ENCODE data around the gene ADCY3. TPM values are rescaled to one million over a fixed set of nuclear protein-coding genes. Genes with fewer than 3 reads are reported as not detected.
A peak's percentile ranks its signal among the peaks of the same experiment; 100 is the strongest.

Gene ADCY3
- total and polyA plus RNA-seq, 3 experiments from 2014 or later = 8.8 to 95.4 (median 90.9) TPM

DNA sequence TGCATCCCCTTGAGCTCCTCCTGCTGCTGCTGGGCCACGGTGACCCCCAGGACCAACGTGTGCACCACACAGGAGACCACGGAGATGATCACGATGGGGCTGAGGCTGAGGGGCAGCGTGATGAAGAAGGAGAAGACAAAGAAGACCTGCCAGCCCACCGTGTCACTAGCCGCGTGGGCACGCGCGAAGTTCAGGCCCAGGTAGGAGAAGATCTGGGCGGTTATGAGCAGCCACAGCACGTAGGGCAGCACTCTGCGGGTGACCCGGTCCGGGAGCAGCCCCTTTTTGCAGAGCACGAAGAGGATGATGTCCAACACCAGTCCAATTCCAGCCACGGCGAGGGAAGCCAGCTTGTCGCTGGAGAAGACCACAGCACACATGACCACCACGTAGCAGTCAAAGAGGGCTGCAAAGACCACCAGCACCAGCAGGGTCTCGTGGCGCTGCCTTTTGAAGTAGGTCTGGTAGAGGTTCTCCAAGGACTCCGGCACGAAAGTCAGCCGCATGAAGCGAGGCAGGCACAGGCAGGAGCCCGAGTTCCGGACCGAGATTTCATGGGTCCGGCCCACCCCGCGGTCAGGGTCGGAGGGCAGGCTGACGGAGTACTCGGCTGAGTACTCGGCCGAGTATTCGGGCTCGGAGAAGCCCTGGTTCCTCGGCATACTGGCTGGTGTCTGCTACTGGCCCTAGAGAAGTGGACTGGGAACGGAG, 1.6 kb downstream of the ADCY3 start:
- H3K36me3 ChIP-seq (ENCODE audit: insufficient read depth, low read length) = no peaks in the 10 kb centered on the region
- no peaks in the 10 kb centered on the region for H3K9me3 ChIP-seq (ENCODE audit: low read length)
- DNase-seq = no peak
- peak overlapping the region in 7 of 8 donors; percentile 79 to 96 (median 93) for H3K27ac Mint-ChIP-seq
- peaks cover 0 to 6% (median 0%) of the 10 kb centered on the region in 3 donors for H3K36me3 Mint-ChIP-seq
- H3K27me3 ChIP-seq (ENCODE audit: insufficient read depth, low read length, poor library complexity, severe bottlenecking) = no peaks in the 10 kb centered on the region
- no peak overlapping the region for H3K27ac ChIP-seq (ENCODE audit: low read depth, low read length)
- ChIA-PET CTCF (no interaction called here), POLR2A (interaction anchor here (0.8 to 1.3 kb wide), 2 partner anchors 52 to 54 kb away, joined by 3 to 5 read pairs; no protein-coding TSS in a partner anchor)
- peaks cover 33 to 41% (median 38%) of the 10 kb centered on the region in 3 donors for H3K4me1 Mint-ChIP-seq
- peaks cover 32% of the 10 kb centered on the region for H3K4me1 ChIP-seq (ENCODE audit: insufficient read depth, low read length)
- H3K9me3 Mint-ChIP-seq = no peaks in the 10 kb centered on the region
- H3K27me3 Mint-ChIP-seq = no peaks in the 10 kb centered on the region
- H3K4me3 ChIP-seq (ENCODE audit: low read length) = peak overlapping the region; percentile 77
- H3K4me3 Mint-ChIP-seq = peak overlapping the region; percentile 89 to 97 (median 93)

DNA sequence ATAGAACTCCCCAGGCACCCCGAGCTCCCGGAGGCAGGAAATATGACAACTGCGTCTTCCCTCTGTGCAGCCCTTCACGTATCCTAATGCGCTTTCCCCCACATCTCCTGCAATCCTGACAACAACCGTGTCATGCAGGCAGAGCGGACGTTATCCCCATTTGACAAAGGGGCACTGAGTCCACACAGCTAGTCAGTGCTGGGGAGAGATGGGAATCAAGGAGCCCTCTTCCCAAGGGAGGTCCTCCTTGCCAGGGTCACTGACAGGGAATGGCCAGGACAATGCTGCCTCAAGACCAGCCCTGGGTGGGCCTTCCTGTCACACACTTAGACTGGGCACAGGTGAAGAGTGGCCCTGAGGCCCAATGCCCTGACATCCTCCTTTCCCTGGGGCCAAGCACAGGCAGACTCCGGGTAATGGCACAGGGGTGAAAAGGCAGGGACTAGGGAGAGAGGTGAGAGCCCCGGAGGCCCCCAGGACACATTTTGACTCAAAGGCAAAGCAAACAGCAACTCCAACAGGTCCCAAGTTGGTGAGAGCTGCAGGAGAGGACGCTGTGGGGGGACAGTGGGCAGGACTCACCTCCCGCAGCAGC, 2.2 kb downstream of the ADCY3 start:
- H3K27me3 ChIP-seq (ENCODE audit: insufficient read depth, low read length, poor library complexity, severe bottlenecking) = no peaks in the 10 kb centered on the region
- peak overlapping the region; percentile 53 to 97 (median 66) for H3K4me3 Mint-ChIP-seq
- H3K27me3 Mint-ChIP-seq = no peaks in the 10 kb centered on the region
- ChIA-PET POLR2A (no interaction called here), CTCF (no interaction called here)
- peaks cover 32% of the 10 kb centered on the region for H3K4me1 ChIP-seq (ENCODE audit: insufficient read depth, low read length)
- H3K27ac Mint-ChIP-seq = peak overlapping the region in 5 of 8 donors; percentile 12 to 66 (median 56)
- no peaks in the 10 kb centered on the region for H3K9me3 Mint-ChIP-seq
- peaks cover 0 to 8% (median 0%) of the 10 kb centered on the region in 3 donors for H3K36me3 Mint-ChIP-seq
- H3K27ac ChIP-seq (ENCODE audit: low read depth, low read length) = no peak overlapping the region
- H3K9me3 ChIP-seq (ENCODE audit: low read length) = no peaks in the 10 kb centered on the region
- no peaks in the 10 kb centered on the region for H3K36me3 ChIP-seq (ENCODE audit: insufficient read depth, low read length)
- no peak for DNase-seq
- H3K4me1 Mint-ChIP-seq = peaks cover 33 to 41% (median 38%) of the 10 kb centered on the region in 3 donors
- H3K4me3 ChIP-seq (ENCODE audit: low read length) = no peak overlapping the region

DNA sequence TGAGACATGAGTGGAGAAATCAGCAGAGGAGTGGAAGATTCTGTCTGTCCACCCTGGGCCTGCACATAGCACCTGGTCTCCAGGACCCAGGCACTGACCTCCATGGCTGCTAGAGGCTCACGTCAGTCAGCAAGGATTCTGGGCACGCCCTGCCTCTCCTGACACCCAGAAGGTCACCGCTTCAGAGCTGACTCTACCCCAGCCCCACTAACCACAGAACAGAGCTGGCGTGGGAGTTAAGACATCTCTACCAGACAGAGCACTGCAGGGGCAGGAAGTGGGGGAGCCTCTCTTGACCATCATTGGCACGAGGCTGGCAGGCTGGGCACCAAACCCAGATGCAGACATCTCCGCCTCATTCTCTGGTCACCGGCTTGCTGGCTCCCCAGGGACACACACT, 3.0 kb downstream of the ADCY3 start:
- POLR2A ChIA-PET = no interaction called here
- no peaks in the 10 kb centered on the region for H3K27me3 ChIP-seq (ENCODE audit: insufficient read depth, low read length, poor library complexity, severe bottlenecking)
- Mint-ChIP-seq H3K9me3 (no peaks in the 10 kb centered on the region), H3K27ac (peak overlapping the region in 1 of 8 donors; percentile 79), H3K27me3 (no peaks in the 10 kb centered on the region), H3K36me3 (peaks cover 0 to 8% (median 0%) of the 10 kb centered on the region in 3 donors), H3K4me3 (peak overlapping the region in 6 of 7 donors; percentile 49 to 77 (median 61)), H3K4me1 (peaks cover 33 to 41% (median 38%) of the 10 kb centered on the region in 3 donors)
- H3K36me3 ChIP-seq (ENCODE audit: insufficient read depth, low read length) = no peaks in the 10 kb centered on the region
- DNase-seq = no peak
- no peaks in the 10 kb centered on the region for H3K9me3 ChIP-seq (ENCODE audit: low read length)
- H3K27ac ChIP-seq (ENCODE audit: low read depth, low read length) = no peak overlapping the region
- CTCF ChIA-PET = no interaction called here
- peaks cover 32% of the 10 kb centered on the region for H3K4me1 ChIP-seq (ENCODE audit: insufficient read depth, low read length)
- H3K4me3 ChIP-seq (ENCODE audit: low read length) = no peak overlapping the region

DNA sequence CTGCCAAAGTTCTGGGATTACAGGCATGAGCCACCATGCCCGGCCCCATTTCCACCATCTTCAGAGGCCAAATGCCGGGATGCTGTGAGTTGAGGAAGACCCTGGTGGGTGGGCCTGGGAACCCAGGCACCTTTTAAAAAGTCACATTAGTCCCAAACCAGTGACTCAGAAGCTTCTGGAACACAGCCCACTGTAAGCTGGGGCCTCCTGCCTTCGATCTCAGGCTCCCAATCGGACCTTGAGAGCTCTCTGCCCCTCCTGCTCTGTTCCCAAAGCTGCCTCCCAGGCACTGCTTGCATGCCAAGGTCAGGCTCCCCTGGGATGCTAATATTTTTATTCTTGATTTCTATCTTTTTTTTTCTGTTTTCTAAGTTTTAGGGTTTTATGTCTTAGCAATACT, 4.2 kb downstream of the ADCY3 start:
- Mint-ChIP-seq H3K9me3 (no peaks in the 10 kb centered on the region), H3K27me3 (no peaks in the 10 kb centered on the region), H3K27ac (no peak overlapping the region), H3K4me1 (peaks cover 30 to 36% (median 34%) of the 10 kb centered on the region in 3 donors), H3K36me3 (peaks cover 0 to 10% (median 0%) of the 10 kb centered on the region in 3 donors), H3K4me3 (no peak overlapping the region)
- no peaks in the 10 kb centered on the region for H3K36me3 ChIP-seq (ENCODE audit: insufficient read depth, low read length)
- H3K27ac ChIP-seq (ENCODE audit: low read depth, low read length) = no peak overlapping the region
- H3K4me3 ChIP-seq (ENCODE audit: low read length) = no peak overlapping the region
- no peak for DNase-seq
- CTCF ChIA-PET = no interaction called here
- H3K4me1 ChIP-seq (ENCODE audit: insufficient read depth, low read length) = peaks cover 28% of the 10 kb centered on the region
- POLR2A ChIA-PET = no interaction called here
- H3K9me3 ChIP-seq (ENCODE audit: low read length) = no peaks in the 10 kb centered on the region
- H3K27me3 ChIP-seq (ENCODE audit: insufficient read depth, low read length, poor library complexity, severe bottlenecking) = no peaks in the 10 kb centered on the region

DNA sequence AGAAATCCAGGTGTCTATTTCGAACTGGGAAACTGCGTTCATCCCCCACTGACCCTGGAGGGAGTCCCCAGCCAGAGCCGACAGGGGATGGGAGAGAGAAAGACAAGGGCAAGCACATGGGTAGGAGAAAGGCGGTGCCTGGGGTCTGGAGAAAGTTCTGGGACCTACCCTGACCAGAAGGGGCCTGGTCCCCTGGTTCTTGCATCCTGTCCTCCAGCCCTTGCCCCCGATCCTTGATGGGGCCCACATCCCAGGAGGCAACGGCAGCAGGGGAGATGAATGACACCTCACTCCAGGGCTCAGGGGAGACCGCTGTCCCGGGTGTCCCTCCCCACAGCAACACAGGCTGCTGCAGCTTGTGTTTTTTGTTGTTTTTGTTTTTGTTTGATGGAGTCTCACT, 4.9 kb downstream of the ADCY3 start:
- Histone ChIP-seq H3K27me3 (ENCODE audit: insufficient read depth, low read length, poor library complexity, severe bottlenecking) (no peaks in the 10 kb centered on the region), H3K4me3 (ENCODE audit: low read length) (no peak overlapping the region), H3K36me3 (ENCODE audit: insufficient read depth, low read length) (no peaks in the 10 kb centered on the region), H3K4me1 (ENCODE audit: insufficient read depth, low read length) (peaks cover 26% of the 10 kb centered on the region), H3K9me3 (ENCODE audit: low read length) (no peaks in the 10 kb centered on the region), H3K27ac (ENCODE audit: low read depth, low read length) (no peak overlapping the region)
- POLR2A ChIA-PET = no interaction called here
- Mint-ChIP-seq H3K4me1 (peaks cover 28 to 34% (median 32%) of the 10 kb centered on the region in 3 donors), H3K4me3 (peak overlapping the region in 1 of 7 donors; percentile 4), H3K27ac (peak overlapping the region in 1 of 8 donors; percentile 81), H3K27me3 (no peaks in the 10 kb centered on the region), H3K36me3 (peaks cover 0 to 10% (median 2%) of the 10 kb centered on the region in 3 donors), H3K9me3 (no peaks in the 10 kb centered on the region)
- no peak for DNase-seq
- CTCF ChIA-PET = no interaction called here

DNA sequence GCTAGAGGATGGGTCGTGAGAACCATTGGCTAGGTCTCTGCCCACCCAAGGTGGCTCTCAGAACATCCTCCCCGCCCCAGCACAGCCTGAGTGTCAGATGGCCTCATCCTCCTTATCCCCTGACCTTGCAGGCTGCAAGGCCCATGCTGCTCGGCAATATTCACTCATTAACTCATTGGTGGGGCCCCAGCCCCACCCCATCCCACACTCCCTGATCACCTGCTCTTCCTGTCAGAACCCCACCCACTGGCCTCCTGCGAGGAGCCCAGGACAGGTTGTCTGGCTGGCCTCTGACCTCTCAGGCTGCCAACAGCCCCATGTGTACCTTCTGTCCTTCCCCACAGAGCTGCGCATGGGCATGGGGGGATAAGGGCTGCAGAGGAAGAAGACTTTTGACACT, 5.3 kb downstream of the ADCY3 start:
- ChIA-PET CTCF (no interaction called here), POLR2A (no interaction called here)
- peaks cover 2 to 10% (median 6%) of the 10 kb centered on the region in 3 donors for H3K36me3 Mint-ChIP-seq

DNA sequence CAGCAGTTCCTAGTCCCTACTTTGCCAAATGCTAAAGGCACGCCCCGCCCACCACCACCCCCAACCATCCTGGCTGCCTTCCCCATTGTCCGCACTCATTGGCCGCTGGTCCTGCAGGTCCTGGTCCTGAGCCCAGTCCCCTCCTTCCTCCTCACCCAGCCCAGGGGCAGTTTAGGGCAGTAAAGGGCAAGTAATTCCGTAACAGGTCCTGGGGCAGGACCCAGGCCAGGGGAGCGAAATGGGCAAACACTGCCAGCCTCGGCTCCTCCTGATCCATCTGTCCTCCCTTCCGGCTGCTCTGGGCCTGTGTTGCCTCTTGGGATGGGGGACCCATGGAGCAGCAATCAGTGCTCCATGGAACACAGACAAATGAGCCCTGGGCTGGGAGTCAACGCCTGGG, 6.1 kb downstream of the ADCY3 start:
- H3K4me3 Mint-ChIP-seq = peak overlapping the region in 1 of 7 donors; percentile 6
- Histone ChIP-seq H3K4me1 (ENCODE audit: insufficient read depth, low read length) (peaks cover 22% of the 10 kb centered on the region), H3K9me3 (ENCODE audit: low read length) (no peaks in the 10 kb centered on the region), H3K27ac (ENCODE audit: low read depth, low read length) (no peak overlapping the region), H3K36me3 (ENCODE audit: insufficient read depth, low read length) (no peaks in the 10 kb centered on the region), H3K4me3 (ENCODE audit: low read length) (no peak overlapping the region), H3K27me3 (ENCODE audit: insufficient read depth, low read length, poor library complexity, severe bottlenecking) (no peaks in the 10 kb centered on the region)
- no peak for DNase-seq
- peaks cover 23 to 35% (median 31%) of the 10 kb centered on the region in 3 donors for H3K4me1 Mint-ChIP-seq
- H3K27ac Mint-ChIP-seq = no peak overlapping the region
- H3K9me3 Mint-ChIP-seq = no peaks in the 10 kb centered on the region
- H3K27me3 Mint-ChIP-seq = no peaks in the 10 kb centered on the region
- H3K36me3 Mint-ChIP-seq = peaks cover 4 to 6% (median 5%) of the 10 kb centered on the region in 3 donors
- ChIA-PET POLR2A (no interaction called here), CTCF (no interaction called here)

More for the DNA sequence above, 5.3 kb downstream of the ADCY3 start:
- no peaks in the 10 kb centered on the region for H3K9me3 Mint-ChIP-seq
- no peaks in the 10 kb centered on the region for H3K36me3 ChIP-seq (ENCODE audit: insufficient read depth, low read length)
- peaks cover 28 to 34% (median 34%) of the 10 kb centered on the region in 3 donors for H3K4me1 Mint-ChIP-seq
- peak overlapping the region in 2 of 7 donors; percentile 4 to 32 for H3K4me3 Mint-ChIP-seq
- no peaks in the 10 kb centered on the region for H3K9me3 ChIP-seq (ENCODE audit: low read length)
- DNase-seq = no peak
- no peak overlapping the region for H3K4me3 ChIP-seq (ENCODE audit: low read length)
- no peaks in the 10 kb centered on the region for H3K27me3 ChIP-seq (ENCODE audit: insufficient read depth, low read length, poor library complexity, severe bottlenecking)
- peak overlapping the region in 1 of 8 donors; percentile 81 for H3K27ac Mint-ChIP-seq
- no peaks in the 10 kb centered on the region for H3K27me3 Mint-ChIP-seq
- no peak overlapping the region for H3K27ac ChIP-seq (ENCODE audit: low read depth, low read length)
- H3K4me1 ChIP-seq (ENCODE audit: insufficient read depth, low read length) = peaks cover 26% of the 10 kb centered on the region

DNA sequence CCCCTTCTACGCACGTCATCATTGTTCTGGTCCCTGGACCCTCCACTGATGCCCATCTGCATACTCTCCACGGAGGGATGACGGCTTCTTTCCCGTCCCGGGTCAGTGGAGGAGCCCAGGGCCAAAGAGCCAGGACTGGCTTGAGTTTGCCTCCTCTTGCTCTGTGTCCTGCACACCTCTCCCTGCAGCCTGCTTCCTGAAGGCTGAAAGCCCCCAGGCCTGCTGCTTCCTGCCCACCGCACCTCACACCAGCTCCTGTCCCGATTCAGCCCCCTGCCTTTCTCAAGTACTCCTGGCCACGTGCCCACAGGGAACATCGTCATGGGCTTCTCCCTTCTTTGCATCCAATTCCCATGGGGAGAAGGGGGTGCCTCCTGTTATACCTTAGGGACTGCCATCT, 7.1 kb downstream of the ADCY3 start:
- CTCF ChIA-PET = no interaction called here
- POLR2A ChIA-PET = no interaction called here
- Mint-ChIP-seq H3K4me3 (no peak overlapping the region), H3K27ac (no peak overlapping the region), H3K36me3 (peaks cover 5 to 8% (median 6%) of the 10 kb centered on the region in 3 donors), H3K4me1 (peaks cover 15 to 27% (median 27%) of the 10 kb centered on the region in 3 donors), H3K27me3 (no peaks in the 10 kb centered on the region), H3K9me3 (no peaks in the 10 kb centered on the region)
- H3K9me3 ChIP-seq (ENCODE audit: low read length) = no peaks in the 10 kb centered on the region
- no peak overlapping the region for H3K27ac ChIP-seq (ENCODE audit: low read depth, low read length)
- no peak overlapping the region for H3K4me3 ChIP-seq (ENCODE audit: low read length)
- H3K36me3 ChIP-seq (ENCODE audit: insufficient read depth, low read length) = no peaks in the 10 kb centered on the region
- H3K27me3 ChIP-seq (ENCODE audit: insufficient read depth, low read length, poor library complexity, severe bottlenecking) = no peaks in the 10 kb centered on the region
- DNase-seq = no peak
- H3K4me1 ChIP-seq (ENCODE audit: insufficient read depth, low read length) = peaks cover 13% of the 10 kb centered on the region

Data from CD8-positive, alpha-beta memory T cell (primary cell).